HepG2 (cell line): ENCODE results near the gene RGS19. TPM values are rescaled to one million over a fixed set of nuclear protein-coding genes. Genes with fewer than 3 reads are reported as not detected.

Experiments
- CC2D1A ChIP-seq: sonication (generic); formaldehyde crosslinking; IDR thresholded peaks from 2 replicates; pipeline ENCODE4 v1.8.1; 2023; ENCODE audit warnings: mild to moderate bottlenecking, missing genetic modification reagents
- CSRNP1 ChIP-seq: sonication (generic); formaldehyde crosslinking; IDR thresholded peaks from 2 replicates; pipeline ENCODE4 v1.8.1; 2023; ENCODE audit warnings: mild to moderate bottlenecking, missing genetic modification reagents
- KDM2A ChIP-seq: sonication (generic); formaldehyde crosslinking; IDR thresholded peaks from 2 replicates; pipeline ENCODE4 v1.4.0; 2020; ENCODE audit warnings: low read depth, missing genetic modification reagents, borderline replicate concordance
- KMT2B ChIP-seq: IDR thresholded peaks from 2 replicates; pipeline ENCODE4 v1.6.1; 2016; ENCODE audit warnings: missing genetic modification reagents, missing compliant biosample characterization
- MEF2D ChIP-seq: sonication (generic); formaldehyde crosslinking; IDR thresholded peaks from 2 replicates; pipeline ENCODE4 v1.5.1; 2020; ENCODE audit warnings: mild to moderate bottlenecking, missing genetic modification reagents
- MEIS2 ChIP-seq: sonication (generic); formaldehyde crosslinking; IDR thresholded peaks from 2 replicates; pipeline ENCODE4 v1.9.0; 2021; ENCODE audit warnings: mild to moderate bottlenecking, missing genetic modification reagents
- MTERF4 ChIP-seq: sonication (generic); formaldehyde crosslinking; IDR thresholded peaks from 2 replicates; pipeline ENCODE4 v1.8.0; 2023; ENCODE audit warnings: mild to moderate bottlenecking, missing genetic modification reagents
- MYNN ChIP-seq: sonication (generic); formaldehyde crosslinking; IDR thresholded peaks from 2 replicates; pipeline ENCODE4 v1.4.0; 2020; ENCODE audit warnings: mild to moderate bottlenecking, low read depth, missing genetic modification reagents
- SIN3B ChIP-seq: fragments of 150-350 bp; IDR thresholded peaks from 2 replicates; pipeline ENCODE4 v1.6.1; 2014; ENCODE audit warnings: low read length
- SMAD9 ChIP-seq: sonication (generic); formaldehyde crosslinking; IDR thresholded peaks from 2 replicates; pipeline ENCODE4 v1.5.1; 2020; ENCODE audit warnings: mild to moderate bottlenecking, missing genetic modification reagents
- STAT5B ChIP-seq: sonication (generic); formaldehyde crosslinking; IDR thresholded peaks from 2 replicates; pipeline ENCODE4 v1.4.0; 2020; ENCODE audit warnings: missing genetic modification reagents
- SYNCRIP ChIP-seq: fragments of 200-400 bp; formaldehyde crosslinking; IDR thresholded peaks from 2 replicates; pipeline ENCODE4 v1.6.1; 2018; ENCODE audit warnings: mild to moderate bottlenecking, low read depth, low read length; ENCODE audit not compliant: insufficient read depth
- TCF12 ChIP-seq, 2 experiments: fragments of 450-650 bp in 1 of 2; sonication (generic) in 1 of 2; formaldehyde crosslinking in 1 of 2; IDR thresholded peaks; 2 replicates each; pipeline versions ENCODE4 v1.6.1 to v1.8.0; 2017 to 2022; ENCODE audit warnings: antibody characterized with exemption in 1 of 2, mild to moderate bottlenecking in 1 of 2, missing genetic modification reagents in 1 of 2, moderate library complexity in 1 of 2
- TOE1 ChIP-seq: sonication (generic); formaldehyde crosslinking; IDR thresholded peaks from 2 replicates; pipeline ENCODE4 v1.4.0; 2020; ENCODE audit warnings: mild to moderate bottlenecking, missing genetic modification reagents
- TRIM24 ChIP-seq: sonication (generic); formaldehyde crosslinking; IDR thresholded peaks from 2 replicates; pipeline ENCODE4 v1.8.0; 2022; ENCODE audit warnings: mild to moderate bottlenecking, missing genetic modification reagents
- XRCC5 ChIP-seq: fragments of 200-400 bp; formaldehyde crosslinking; optimal IDR thresholded peaks from 2 replicates; pipeline ENCODE3; 2017; ENCODE audit warnings: mild to moderate bottlenecking, low read length
- ZBTB1 ChIP-seq: sonication (generic); formaldehyde crosslinking; IDR thresholded peaks from 2 replicates; pipeline ENCODE4 v1.4.0; 2020; ENCODE audit warnings: missing genetic modification reagents, borderline replicate concordance
- ZFX ChIP-seq: sonication (generic); formaldehyde crosslinking; IDR thresholded peaks from 2 replicates; pipeline ENCODE4 v1.4.0; 2020; ENCODE audit warnings: mild to moderate bottlenecking, low read depth, missing genetic modification reagents, moderate library complexity
- ZFYVE20 ChIP-seq: sonication (generic); formaldehyde crosslinking; IDR thresholded peaks from 2 replicates; pipeline ENCODE4 v1.8.0; 2023; ENCODE audit warnings: low read depth, mild to moderate bottlenecking, moderate library complexity, missing genetic modification reagents, borderline replicate concordance
- ZNF317 ChIP-seq: sonication (generic); formaldehyde crosslinking; IDR thresholded peaks from 2 replicates; pipeline ENCODE4 v1.5.0; 2020; ENCODE audit warnings: mild to moderate bottlenecking, missing genetic modification reagents
- ZNF34 ChIP-seq: sonication (generic); formaldehyde crosslinking; IDR thresholded peaks from 2 replicates; pipeline ENCODE4 v1.4.0; 2020; ENCODE audit warnings: mild to moderate bottlenecking, missing genetic modification reagents, borderline replicate concordance
- ZNF567 ChIP-seq: sonication (generic); formaldehyde crosslinking; IDR thresholded peaks from 2 replicates; pipeline ENCODE4 v1.8.1; 2023; ENCODE audit warnings: mild to moderate bottlenecking, missing genetic modification reagents, borderline replicate concordance
- ZNF670 ChIP-seq: sonication (generic); formaldehyde crosslinking; IDR thresholded peaks from 2 replicates; pipeline ENCODE4 v1.8.0; 2022; ENCODE audit warnings: mild to moderate bottlenecking, missing genetic modification reagents, borderline replicate concordance
- ZNF777 ChIP-seq: sonication (generic); formaldehyde crosslinking; IDR thresholded peaks from 2 replicates; pipeline ENCODE4 v1.4.0; 2020; ENCODE audit warnings: missing genetic modification reagents
- ZNF878 ChIP-seq: sonication (generic); formaldehyde crosslinking; IDR thresholded peaks from 2 replicates; pipeline ENCODE4 v1.8.1; 2023; ENCODE audit warnings: mild to moderate bottlenecking, missing genetic modification reagents, moderate library complexity
- polyA plus RNA-seq, 8 experiments: library from polyadenylated mRNA; depleted of rRNA in 3 of 8; stranded (reverse) in 7 of 8; unstranded in 1 of 8; fragments of >200 nt; fragmentation: Illumina TruSeq in 4 of 8; extraction: Trizol in 4 of 8; gene quantifications; 2 replicates each; pipeline versions ENCODE4 v1.2.1 to v1.2.3, GENCODE V29; 2011 to 2016; ENCODE audit warnings: low read depth in 4 of 8, missing spikeins in 1 of 8, mixed read lengths in 1 of 8; ENCODE audit not compliant: insufficient read depth in 1 of 8
- total RNA-seq, 5 experiments: library from RNA; depleted of rRNA; stranded (reverse); fragments of >200 nt; fragmentation: Illumina TruSeq; extraction: Trizol; gene quantifications; 2 replicates each; pipeline ENCODE4 v1.2.3, GENCODE V29; 2016; ENCODE audit warnings: low read depth in 1 of 5
- TF ChIP-seq, protein P1 (sequence below): sonication (generic); formaldehyde crosslinking; IDR thresholded peaks from 2 replicates; pipeline ENCODE4 v1.8.1; 2023; ENCODE audit warnings: mild to moderate bottlenecking, missing genetic modification reagents

RGS19 gene
- total and polyA plus RNA-seq, 2 of the 13 experiments (the other 11 are each of a cell fraction or from before 2014, with no cell fraction given): 10.7 to 11.9 TPM

DNA sequence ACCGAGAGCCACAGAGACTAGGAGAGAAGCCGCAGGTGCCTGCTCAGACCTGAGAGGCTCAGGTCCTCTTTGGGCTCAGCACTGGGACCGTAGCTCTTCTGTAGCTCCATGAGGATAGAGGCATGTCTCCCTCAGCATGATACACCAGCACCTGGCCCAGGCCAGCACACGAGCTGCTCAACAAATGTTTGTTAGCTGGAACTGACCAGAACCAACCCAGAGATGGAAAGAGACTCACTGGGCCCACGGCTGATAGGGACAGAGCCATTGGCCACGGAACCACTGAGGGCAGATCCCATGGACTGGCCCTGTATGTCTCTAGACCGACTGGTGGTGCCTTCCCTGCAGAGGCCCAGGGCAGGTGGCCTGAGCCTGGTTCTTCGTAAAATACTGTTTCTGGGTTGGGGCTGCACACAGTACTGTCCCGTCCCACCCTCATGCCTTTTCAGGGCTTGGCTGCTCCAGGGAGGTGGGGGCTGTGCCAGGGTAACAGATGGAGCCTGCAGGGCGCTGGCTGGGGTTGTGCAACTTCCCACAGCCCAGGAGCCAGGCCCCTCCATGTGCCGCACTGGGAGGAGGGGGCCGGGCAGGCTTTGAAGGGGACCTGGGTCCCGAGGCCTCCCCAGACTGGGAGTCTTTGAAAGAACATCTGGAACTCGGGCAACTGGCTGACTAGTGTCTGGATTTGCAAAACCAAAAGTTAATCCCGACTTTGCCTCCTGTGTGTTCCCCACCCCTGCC lies 38.1 kb downstream of the RGS19 start (continued):
- TF ChIP-seq CSRNP1 (CRISPR knock-in tag): peak; percentile 82; the same call in 1 of the 2 replicates
- peak; percentile 73 for TF ChIP-seq MTERF4
- no peak for TF ChIP-seq ZNF567 (CRISPR knock-in tag)
- TF ChIP-seq TOE1 (CRISPR knock-in tag): peak; percentile 69; the same call in 1 of the 2 replicates
- TF ChIP-seq, protein P1, sequence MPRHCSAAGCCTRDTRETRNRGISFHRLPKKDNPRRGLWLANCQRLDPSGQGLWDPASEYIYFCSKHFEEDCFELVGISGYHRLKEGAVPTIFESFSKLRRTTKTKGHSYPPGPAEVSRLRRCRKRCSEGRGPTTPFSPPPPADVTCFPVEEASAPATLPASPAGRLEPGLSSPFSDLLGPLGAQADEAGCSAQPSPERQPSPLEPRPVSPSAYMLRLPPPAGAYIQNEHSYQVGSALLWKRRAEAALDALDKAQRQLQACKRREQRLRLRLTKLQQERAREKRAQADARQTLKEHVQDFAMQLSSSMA: no peak; the same call in 1 of the 2 replicates
- no peak for TF ChIP-seq SIN3B
- peak; percentile 67; the same call in 1 of the 2 replicates for TF ChIP-seq ZNF777 (CRISPR knock-in tag)
- TF ChIP-seq STAT5B: peak; percentile 38; the same call in 1 of the 2 replicates
- no peak for TF ChIP-seq TRIM24
- no peak for TF ChIP-seq SYNCRIP
- no peak for TF ChIP-seq TCF12 (IDR thresholded peaks at IDR 0.05)
- 0 out of 2 replicates have a peak, but pooled peaks have one; percentile 19 for TF ChIP-seq TCF12 (CRISPR knock-in tag; IDR thresholded peaks at IDR 0.05)
- no peak for TF ChIP-seq MYNN (CRISPR knock-in tag)
- TF ChIP-seq MEF2D (CRISPR knock-in tag): 0 out of 2 replicates have a peak, but pooled peaks have one; percentile 52
- TF ChIP-seq ZNF878: no peak
- no peak; the same call in 1 of the 2 replicates for TF ChIP-seq ZNF34 (CRISPR knock-in tag)
- no peak; the same call in 1 of the 2 replicates for TF ChIP-seq ZBTB1
- TF ChIP-seq XRCC5: no peak
- peak; percentile 55; the same call in 1 of the 2 replicates for TF ChIP-seq CC2D1A (CRISPR knock-in tag)
- no peak for TF ChIP-seq KMT2B (CRISPR knock-in tag)
- TF ChIP-seq MEIS2 (CRISPR knock-in tag): peak; percentile 19; the same call in 1 of the 2 replicates
- peak; percentile 85; the same call in 1 of the 2 replicates for TF ChIP-seq KDM2A (CRISPR knock-in tag)
- no peak for TF ChIP-seq ZNF670
- peak; percentile 36; the same call in 1 of the 2 replicates for TF ChIP-seq ZFYVE20
- TF ChIP-seq SMAD9 (CRISPR knock-in tag): 0 out of 2 replicates have a peak, but pooled peaks have one; percentile 3
- TF ChIP-seq ZFX (CRISPR knock-in tag): peak; percentile 85
- TF ChIP-seq ZNF317 (CRISPR knock-in tag): no peak
